GM12865 (cell line): ENCODE results near the gene LBX2.
A peak's percentile ranks its signal among the peaks of the same experiment; 100 is the strongest.

Experiments
- DNase-seq: peaks from one replicate; pipeline ENCODE4 v3.0.0; 2010; ENCODE audit warnings: low read depth
- H3K4me3 ChIP-seq: 2 replicates; pipeline ENCODE4 v1.5.1; 2011; ENCODE audit warnings: mild to moderate bottlenecking, low read depth, low read length, control low read depth
- CTCF ChIP-seq: IDR thresholded peaks from 2 replicates; pipeline ENCODE4 v1.5.1; 2011; ENCODE audit warnings: low read length, control low read depth, low read depth, inconsistent platforms; ENCODE audit not compliant: insufficient read depth; ENCODE audit errors: missing control alignments

Gene LBX2

GRCh38 chr2:74499267-74499939 lies at the start of gene LBX2:
Gene LBX2 (minus strand): TSS chr2:74499603. CDS start chr2:74499537, 66 bp downstream.
- no peak for TF ChIP-seq CTCF
- peak within 1 kb of the TSS; percentile 43 for H3K4me3 ChIP-seq
- no peak for DNase-seq

- H3K4me3 ChIP-seq = peak overlapping the region; percentile 98
- no peak for TF ChIP-seq CTCF
- DNase-seq = no peak
Observed at GRCh38 chr2:74548285-74548899, 49.0 kb upstream of the LBX2 start.

GRCh38 chr2:74546004-74546403 lies 46.6 kb upstream of the LBX2 start:
- no peak for TF ChIP-seq CTCF
- no peak overlapping the region for H3K4me3 ChIP-seq
- DNase-seq = peak; percentile 44

- no peak for DNase-seq
- TF ChIP-seq CTCF = peak; percentile 15
- no peak overlapping the region for H3K4me3 ChIP-seq
Observed at GRCh38 chr2:74544634-74545033, 45.2 kb upstream of the LBX2 start.

GRCh38 chr2:74542978-74543377 lies 43.6 kb upstream of the LBX2 start:
- no peak for DNase-seq
- no peak for TF ChIP-seq CTCF
- H3K4me3 ChIP-seq = no peak overlapping the region

GRCh38 chr2:74540291-74540690 lies 40.9 kb upstream of the LBX2 start:
- TF ChIP-seq CTCF = no peak
- no peak for DNase-seq
- no peak overlapping the region for H3K4me3 ChIP-seq

DNA sequence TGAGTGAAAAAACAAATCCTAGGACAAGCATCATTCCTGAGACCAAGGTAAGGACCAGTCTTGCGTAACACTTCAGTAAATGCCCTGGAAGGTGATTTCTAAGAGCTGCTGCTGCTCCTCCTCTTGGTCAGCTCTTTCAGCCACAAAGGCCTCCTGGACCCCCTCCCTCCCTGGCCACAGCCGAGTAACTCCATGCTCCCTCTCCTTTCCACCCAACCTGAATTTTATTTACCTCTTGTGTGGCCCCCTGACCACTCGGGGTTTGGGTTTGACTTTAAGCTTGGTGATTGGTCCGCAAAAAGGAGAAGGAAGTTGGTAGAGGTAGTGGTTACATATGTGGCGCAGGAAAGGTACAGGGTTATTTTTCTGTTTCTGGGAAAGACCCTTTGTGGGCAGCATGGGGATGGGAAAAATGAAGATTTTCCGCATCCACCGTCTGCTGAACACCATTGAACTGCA lies 39.5 kb upstream of the LBX2 start:
- DNase-seq = peak; percentile 61
- H3K4me3 ChIP-seq = no peak overlapping the region
- TF ChIP-seq CTCF = no peak
